Vagina (tissue), 2 donors: Measurements from ENCODE around the gene FCHO2.

ENCODE experiments used
- CTCF ChIP-seq, 3 experiments: fragments of 450-650 bp in 2 of 3; fragments of 200-600 bp in 1 of 3; sonication (generic) in 1 of 3; IDR thresholded peaks; one replicate each; pipeline ENCODE4 v1.5.1; 2017 to 2019; ENCODE audit warnings: antibody characterized with exemption in 3 of 3, mild to moderate bottlenecking in 2 of 3, moderate library complexity in 2 of 3
- POLR2A ChIP-seq, 2 donors: fragments of 450-650 bp; IDR thresholded peaks; one replicate each; pipeline ENCODE4 v1.6.1; 2017; ENCODE audit warnings: antibody characterized with exemption in 2 of 2, mild to moderate bottlenecking in 2 of 2, moderate library complexity in 2 of 2
- POLR2AphosphoS5 ChIP-seq, 2 donors: sonication (generic); formaldehyde crosslinking; IDR thresholded peaks; one replicate each; pipeline ENCODE4 v1.9.0; 2017; ENCODE audit warnings: antibody characterized with exemption in 2 of 2, mild to moderate bottlenecking in 2 of 2, low read depth in 1 of 2; ENCODE audit not compliant: insufficient read depth in 1 of 2

GRCh38 chr5:72957337-72957736, 1.5 kb downstream of the FCHO2 start:
- no peak for TF ChIP-seq CTCF (IDR thresholded peaks at IDR 0.05)
- no peak for TF ChIP-seq POLR2A (IDR thresholded peaks at IDR 0.05)
- TF ChIP-seq POLR2AphosphoS5 (IDR thresholded peaks at IDR 0.05; ENCODE audit: insufficient read depth in 1 of 2, low read depth in 1 of 2), result no peak
